ENCODE data around the gene CKM.
"Not testable (repeated sequence)": the region's sequence is repeated elsewhere in the genome, so short reads cannot be mapped to it uniquely, and the experiment has no call there.

The CKM gene

GRCh38 chr19:45349430-45349941, 26.8 kb upstream of the CKM start:
- DNase-seq (ENCODE audit: low read depth in 1 of 2, low spot score in 1 of 2), result no peak

DNA sequence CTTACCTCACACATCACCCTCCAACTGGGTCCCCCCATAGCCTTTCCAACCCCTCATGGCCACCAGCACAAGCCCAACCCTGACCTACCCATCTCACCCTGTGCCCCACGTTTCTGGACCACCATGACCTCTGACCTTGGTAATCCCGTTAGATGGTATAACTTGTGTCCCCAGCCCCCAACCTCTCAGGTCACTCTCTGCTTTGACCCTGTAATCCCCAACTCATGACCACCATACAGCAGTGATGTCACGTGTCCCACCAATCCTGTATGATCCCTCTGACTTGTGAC, 26.4 kb upstream of the CKM start:
- no peak for DNase-seq (ENCODE audit: low read depth in 1 of 2, low spot score in 1 of 2)

- DNase-seq (ENCODE audit: low read depth in 1 of 2, low spot score in 1 of 2), result no peak
These were observed 25.9 kb upstream of the CKM start for GRCh38 chr19:45348367-45349125.

GRCh38 chr19:45347570-45348366, 25.1 kb upstream of the CKM start:
- no peak for DNase-seq (ENCODE audit: low read depth in 1 of 2, low spot score in 1 of 2)

- DNase-seq (ENCODE audit: low read depth in 1 of 2, low spot score in 1 of 2), result no peak
These were observed 23.8 kb upstream of the CKM start for GRCh38 chr19:45346449-45346848.

DNA sequence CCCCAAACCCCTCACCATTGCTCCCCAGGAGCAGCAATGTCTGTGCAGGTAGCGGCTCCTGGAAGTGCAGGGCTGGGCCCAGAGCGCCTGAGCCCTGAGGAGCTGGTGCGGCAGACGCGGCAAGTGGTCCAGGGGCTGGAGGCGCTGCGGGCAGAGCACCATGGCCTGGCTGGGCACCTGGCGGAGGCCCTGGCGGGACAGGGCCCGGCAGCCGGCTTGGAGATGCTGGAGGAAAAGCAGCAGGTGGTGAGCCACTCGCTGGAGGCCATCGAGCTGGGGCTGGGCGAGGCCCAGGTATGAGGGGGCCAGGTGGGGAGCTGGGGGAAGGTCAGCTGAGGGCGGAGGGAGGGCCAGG, 22.8 kb upstream of the CKM start:
- DNase-seq (ENCODE audit: low read depth in 1 of 2, low spot score in 1 of 2), result no peak

GRCh38 chr19:45344621-45345505, 22.2 kb upstream of the CKM start:
- no peak for DNase-seq (ENCODE audit: low read depth in 1 of 2, low spot score in 1 of 2)

- no peak for DNase-seq (ENCODE audit: low read depth in 1 of 2, low spot score in 1 of 2)
These were observed 20.2 kb upstream of the CKM start for GRCh38 chr19:45342911-45343310.

DNA sequence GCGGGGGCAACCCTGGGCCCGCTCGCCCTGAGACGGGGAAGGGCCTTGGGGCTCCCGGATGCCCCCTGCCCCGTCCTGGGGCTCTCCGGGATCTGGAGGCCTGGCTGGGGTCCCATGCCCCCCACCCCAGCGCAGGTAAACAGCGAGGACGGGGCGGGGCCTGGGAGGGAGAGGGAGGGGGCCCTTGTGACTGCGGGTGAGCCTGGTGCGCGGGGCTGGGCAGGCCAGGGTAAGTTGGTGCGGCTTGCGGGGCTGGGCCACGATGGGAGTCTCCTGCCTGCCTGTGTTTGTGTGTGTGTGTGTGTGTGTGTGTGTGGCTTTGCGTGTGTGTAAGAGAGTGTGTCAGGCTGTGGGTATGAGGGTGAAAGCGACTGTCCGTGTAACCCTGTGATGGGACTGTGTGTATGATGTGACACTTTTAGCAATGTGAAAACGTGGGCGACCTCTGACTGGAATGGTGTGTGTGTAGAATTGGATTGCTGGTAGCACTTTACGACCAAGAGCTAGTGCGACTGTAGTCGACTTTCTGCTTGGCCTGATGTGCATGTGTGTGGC, 18.3 kb upstream of the CKM start:
- DNase-seq (ENCODE audit: low read depth in 1 of 2, low spot score in 1 of 2), result no peak

GRCh38 chr19:45340232-45340898, 17.7 kb upstream of the CKM start, which contains the start of gene KLC3:
Gene KLC3 (plus strand): TSS chr19:45340750. CDS start chr19:45345542, 4,792 bp downstream.
- peak in 1 of 2 donors; percentile 22 for DNase-seq (ENCODE audit: low read depth in 1 of 2, low spot score in 1 of 2)

- no peak for DNase-seq (ENCODE audit: low read depth in 1 of 2, low spot score in 1 of 2)
These were observed 17.0 kb upstream of the CKM start for GRCh38 chr19:45339629-45340028.

- DNase-seq (ENCODE audit: low read depth in 1 of 2, low spot score in 1 of 2), result no peak
These were observed 14.1 kb upstream of the CKM start for GRCh38 chr19:45336696-45337251.

- not testable (repeated sequence) for DNase-seq (ENCODE audit: low read depth in 1 of 2, low spot score in 1 of 2)
These were observed 12.2 kb upstream of the CKM start for GRCh38 chr19:45334881-45335280.

- DNase-seq (ENCODE audit: low read depth in 1 of 2, low spot score in 1 of 2), result no peak
These were observed 11.1 kb upstream of the CKM start for GRCh38 chr19:45333609-45334303.

DNA sequence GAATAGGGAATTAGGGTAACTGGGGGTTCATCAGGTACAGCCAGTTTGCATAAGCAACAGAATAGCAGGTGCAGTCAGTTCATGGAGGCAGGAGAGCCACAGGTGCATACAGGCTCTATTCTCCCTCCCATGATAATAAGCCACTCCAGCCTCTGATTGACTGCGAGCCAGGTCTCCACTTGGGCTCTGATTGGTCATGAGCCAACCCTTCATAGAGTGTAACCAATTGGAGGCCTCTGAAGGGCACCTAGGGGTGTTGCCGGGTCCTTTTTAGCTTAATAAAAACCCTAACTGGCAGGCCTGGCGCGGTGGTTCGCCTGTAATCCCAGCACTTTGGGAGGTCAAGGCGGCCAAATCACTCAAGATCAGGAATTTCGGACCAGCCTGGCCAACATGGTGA, 8.7 kb upstream of the CKM start:
- no peak for DNase-seq (ENCODE audit: low read depth in 1 of 2, low spot score in 1 of 2)

DNA sequence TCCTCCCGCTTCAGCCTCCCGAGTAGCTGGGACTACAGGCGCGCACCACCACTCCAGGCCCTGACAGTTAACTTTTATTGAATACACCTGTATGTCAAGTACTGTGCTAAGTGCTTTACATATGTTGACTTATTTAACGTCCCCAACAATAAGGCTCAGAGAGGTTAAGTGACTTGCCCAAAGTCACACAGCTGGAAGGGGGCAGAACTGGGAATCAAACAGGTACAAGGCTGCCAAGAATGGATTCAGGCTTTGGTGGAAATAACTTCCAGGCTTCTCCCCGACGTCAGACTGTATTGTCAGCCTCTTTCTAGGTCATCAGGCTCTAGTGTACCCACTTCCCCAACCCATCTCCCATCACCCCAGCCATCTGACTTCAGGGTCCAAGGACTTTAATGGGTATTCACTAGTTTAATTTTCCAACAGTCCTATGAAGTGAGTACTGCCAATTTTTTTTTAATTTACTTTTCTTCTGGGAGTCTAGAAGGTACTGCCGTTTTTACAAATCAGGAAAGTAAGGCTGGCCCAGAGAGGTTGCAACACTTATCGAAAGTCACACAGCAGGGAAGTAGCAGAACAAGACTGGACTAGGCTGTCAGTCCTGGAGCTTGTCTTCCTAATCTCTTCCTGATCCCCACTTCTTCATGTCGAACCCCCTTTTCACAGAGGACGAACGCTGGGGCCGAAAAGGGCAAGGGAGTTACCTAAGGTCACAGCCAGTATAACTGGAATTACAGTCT, 4.9 kb upstream of the CKM start:
- DNase-seq (ENCODE audit: low read depth in 1 of 2, low spot score in 1 of 2), result no peak

GRCh38 chr19:45324349-45324907, 1.8 kb upstream of the CKM start:
- DNase-seq (ENCODE audit: low read depth in 1 of 2, low spot score in 1 of 2), result no peak

- DNase-seq (ENCODE audit: low read depth in 1 of 2, low spot score in 1 of 2), result no peak
These were observed 1.0 kb upstream of the CKM start for GRCh38 chr19:45323671-45324081.

GRCh38 chr19:45322311-45322710, 364 bp downstream of the CKM start:
- DNase-seq (ENCODE audit: low read depth in 1 of 2, low spot score in 1 of 2), result no peak

Measured in activated T-helper 1 cell treated with anti-CD3 and anti-CD28 coated beads, Interleukin-2, amount 50 U/mL, for 16 hours (primary cell).